Measurements from ENCODE around the gene CADM2.

GRCh38 chr3:85933326-85933725 lies 974.5 kb downstream of the CADM2 start:
- no peak for TF ChIP-seq CTCF (IDR thresholded peaks at IDR 0.05)
- TF ChIP-seq POLR2AphosphoS5 (IDR thresholded peaks at IDR 0.05): no peak

Data from prostate gland (tissue), 2 donors.